GM23338 (cell line): ENCODE measurements around the gene IL17C. TPM values are rescaled to one million over a fixed set of nuclear protein-coding genes. Genes with fewer than 3 reads are reported as not detected.

Experiments used
- ATAC-seq: fragments of 200-7000 bp; cut with Tn5 transposase; 3 replicates; pipeline ENCODE4 v1.9.1; 2020
- DNase-seq: peaks from one replicate; pipeline ENCODE4 v3.0.0-alpha.2; 2015; ENCODE audit warnings: low spot score
- H2AFZ ChIP-seq: fragments of 200-600 bp; sonication (generic); 2 replicates; pipeline ENCODE4 v1.8.0; 2016; ENCODE audit warnings: antibody characterized with exemption, mild to moderate bottlenecking, moderate library complexity
- H3F3A ChIP-seq: fragments of 200-600 bp; sonication (generic); replicated peaks from 2 replicates; pipeline ENCODE4 v1.8.0; 2017; ENCODE audit warnings: antibody characterized with exemption, mixed run types, low read depth
- H3K27ac ChIP-seq: fragments of 200-600 bp; sonication (generic); 2 replicates; pipeline ENCODE4 v1.6.1; 2016; ENCODE audit warnings: low read depth
- H3K27me3 ChIP-seq: fragments of 200-600 bp; sonication (generic); 2 replicates; pipeline ENCODE4 v1.8.0; 2016; ENCODE audit warnings: mild to moderate bottlenecking, mixed run types, moderate library complexity; ENCODE audit not compliant: insufficient read depth
- H3K36me3 ChIP-seq: fragments of 200-600 bp; sonication (generic); 2 replicates; pipeline ENCODE4 v1.8.0; 2016; ENCODE audit warnings: mild to moderate bottlenecking; ENCODE audit not compliant: insufficient read depth
- H3K4me1 ChIP-seq: fragments of 200-600 bp; sonication (generic); 2 replicates; pipeline ENCODE4 v1.8.0; 2016; ENCODE audit warnings: mild to moderate bottlenecking, moderate library complexity; ENCODE audit not compliant: insufficient read depth
- H3K4me2 ChIP-seq: fragments of 200-600 bp; sonication (generic); 2 replicates; pipeline ENCODE4 v1.7.1; 2017; ENCODE audit warnings: mixed run types
- H3K4me3 ChIP-seq: fragments of 200-600 bp; sonication (generic); 2 replicates; pipeline ENCODE4 v1.6.1; 2016; ENCODE audit warnings: mixed run types
- H3K79me2 ChIP-seq: fragments of 200-600 bp; sonication (generic); replicated peaks from 2 replicates; pipeline ENCODE4 v1.8.0; 2017; ENCODE audit warnings: mild to moderate bottlenecking; ENCODE audit not compliant: insufficient read depth
- H3K9me2 ChIP-seq: fragments of 200-600 bp; sonication (generic); 2 replicates; pipeline ENCODE4 v1.8.0; 2017; ENCODE audit not compliant: insufficient read depth
- H4K20me1 ChIP-seq: fragments of 200-600 bp; sonication (generic); replicated peaks from 2 replicates; pipeline ENCODE4 v1.8.0; 2017; ENCODE audit warnings: mild to moderate bottlenecking; ENCODE audit not compliant: insufficient read depth
- H3K27ac Mint-ChIP-seq: 2 replicates; pipeline ENCODE4 v1.8.0; 2020; ENCODE audit warnings: inconsistent platforms, mild to moderate bottlenecking, moderate library complexity, mixed read lengths
- H3K27me3 Mint-ChIP-seq: 3 replicates; pipeline ENCODE4 v1.8.0; 2022; ENCODE audit warnings: low read depth, mild to moderate bottlenecking, moderate library complexity, mixed read lengths, inconsistent platforms; ENCODE audit not compliant: insufficient read depth, poor library complexity
- H3K36me3 Mint-ChIP-seq: 3 replicates; pipeline ENCODE4 v1.8.0; 2021; ENCODE audit warnings: low read depth, mild to moderate bottlenecking, inconsistent platforms, moderate library complexity, mixed read lengths
- H3K4me1 Mint-ChIP-seq: 3 replicates; pipeline ENCODE4 v1.8.0; 2020; ENCODE audit warnings: mild to moderate bottlenecking, inconsistent platforms, mixed read lengths
- H3K4me3 Mint-ChIP-seq: 3 replicates; pipeline ENCODE4 v1.8.0; 2021; ENCODE audit warnings: moderate library complexity, mild to moderate bottlenecking, inconsistent platforms, mixed read lengths
- H3K9me3 Mint-ChIP-seq: 3 replicates; pipeline ENCODE4 v1.8.0; 2020; ENCODE audit warnings: moderate library complexity, mild to moderate bottlenecking, inconsistent platforms, mixed read lengths
- EZH2 ChIP-seq: fragments of 200-600 bp; sonication (generic); IDR thresholded peaks from one replicate; pipeline ENCODE4 v1.8.0; 2017; ENCODE audit warnings: antibody characterized with exemption, mild to moderate bottlenecking, low read depth; ENCODE audit not compliant: unreplicated experiment
- JUNB ChIP-seq: IDR thresholded peaks from one replicate; pipeline ENCODE4 v1.6.1; 2016; ENCODE audit warnings: antibody characterized with exemption; ENCODE audit not compliant: unreplicated experiment
- NANOG ChIP-seq: IDR thresholded peaks from 2 replicates; pipeline ENCODE4 v1.6.1; 2016; ENCODE audit warnings: antibody characterized with exemption, borderline replicate concordance
- POLR2AphosphoS5 ChIP-seq: IDR thresholded peaks from 2 replicates; pipeline ENCODE4 v1.6.1; 2016; ENCODE audit warnings: antibody characterized with exemption, low read depth
- STAT1 ChIP-seq: IDR thresholded peaks from one replicate; pipeline ENCODE4 v1.6.1; 2016; ENCODE audit warnings: antibody characterized with exemption; ENCODE audit not compliant: unreplicated experiment
- ZNF114 ChIP-seq: fragments of 250-450 bp; sonication (Bioruptor Pico); IDR thresholded peaks from 2 replicates; pipeline ENCODE4 v1.5.0; 2020; ENCODE audit warnings: mild to moderate bottlenecking, moderate library complexity
- polyA plus RNA-seq: library from polyadenylated mRNA; unstranded; fragments of >200 nt; fragmentation: Nextera tagmentation; extraction: Ambion mirVana; gene quantifications from 2 replicates; pipeline ENCODE4 v1.2.1, GENCODE V29; 2016
- total RNA-seq: library from RNA; depleted of rRNA; stranded (reverse); fragments of >200 nt; shearing (Covaris generic); gene quantifications from 2 replicates; pipeline ENCODE4 v1.2.3, GENCODE V29; 2014
- TF ChIP-seq, protein P1 (sequence below): fragments of 250-450 bp; sonication (Bioruptor Pico); IDR thresholded peaks from 2 replicates; pipeline ENCODE4 v1.5.0; 2020; ENCODE audit warnings: mild to moderate bottlenecking, moderate library complexity
- TF ChIP-seq, protein P2 (sequence below), 2 experiments: fragments of 200-600 bp in 1 of 2; sonication (generic) in 1 of 2; conservative IDR thresholded peaks; 2 replicates each; pipeline versions ENCODE4 v1.5.1 to v1.6.1; 2016 to 2017; ENCODE audit warnings: antibody characterized with exemption in 2 of 2, low read depth in 2 of 2, mild to moderate bottlenecking in 2 of 2, moderate library complexity in 1 of 2

IL17C gene
- total and polyA plus RNA-seq, 2 experiments from 2014 or later: 2.7 to 3.9 TPM

DNA sequence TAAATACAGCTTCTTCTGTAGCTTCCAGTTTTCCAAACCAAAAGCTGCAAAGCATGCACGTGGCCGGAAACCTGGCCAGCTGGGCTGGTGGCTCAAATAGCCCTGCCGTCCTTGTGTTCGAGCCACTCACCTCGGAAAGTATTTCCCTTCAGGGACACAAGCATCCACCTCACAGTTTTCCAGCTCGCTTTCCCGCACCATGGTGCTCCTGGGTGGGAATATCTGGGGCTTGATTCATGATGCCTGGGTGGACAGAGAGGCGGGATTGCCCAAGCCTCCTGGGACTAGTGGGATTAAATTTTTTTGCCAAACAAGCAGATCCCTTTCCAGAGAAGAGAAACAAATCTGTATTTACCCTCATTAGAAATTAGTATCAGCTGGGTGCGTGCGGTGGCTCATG, 31.6 kb downstream of the IL17C start (continued):
- TF ChIP-seq, protein P1, sequence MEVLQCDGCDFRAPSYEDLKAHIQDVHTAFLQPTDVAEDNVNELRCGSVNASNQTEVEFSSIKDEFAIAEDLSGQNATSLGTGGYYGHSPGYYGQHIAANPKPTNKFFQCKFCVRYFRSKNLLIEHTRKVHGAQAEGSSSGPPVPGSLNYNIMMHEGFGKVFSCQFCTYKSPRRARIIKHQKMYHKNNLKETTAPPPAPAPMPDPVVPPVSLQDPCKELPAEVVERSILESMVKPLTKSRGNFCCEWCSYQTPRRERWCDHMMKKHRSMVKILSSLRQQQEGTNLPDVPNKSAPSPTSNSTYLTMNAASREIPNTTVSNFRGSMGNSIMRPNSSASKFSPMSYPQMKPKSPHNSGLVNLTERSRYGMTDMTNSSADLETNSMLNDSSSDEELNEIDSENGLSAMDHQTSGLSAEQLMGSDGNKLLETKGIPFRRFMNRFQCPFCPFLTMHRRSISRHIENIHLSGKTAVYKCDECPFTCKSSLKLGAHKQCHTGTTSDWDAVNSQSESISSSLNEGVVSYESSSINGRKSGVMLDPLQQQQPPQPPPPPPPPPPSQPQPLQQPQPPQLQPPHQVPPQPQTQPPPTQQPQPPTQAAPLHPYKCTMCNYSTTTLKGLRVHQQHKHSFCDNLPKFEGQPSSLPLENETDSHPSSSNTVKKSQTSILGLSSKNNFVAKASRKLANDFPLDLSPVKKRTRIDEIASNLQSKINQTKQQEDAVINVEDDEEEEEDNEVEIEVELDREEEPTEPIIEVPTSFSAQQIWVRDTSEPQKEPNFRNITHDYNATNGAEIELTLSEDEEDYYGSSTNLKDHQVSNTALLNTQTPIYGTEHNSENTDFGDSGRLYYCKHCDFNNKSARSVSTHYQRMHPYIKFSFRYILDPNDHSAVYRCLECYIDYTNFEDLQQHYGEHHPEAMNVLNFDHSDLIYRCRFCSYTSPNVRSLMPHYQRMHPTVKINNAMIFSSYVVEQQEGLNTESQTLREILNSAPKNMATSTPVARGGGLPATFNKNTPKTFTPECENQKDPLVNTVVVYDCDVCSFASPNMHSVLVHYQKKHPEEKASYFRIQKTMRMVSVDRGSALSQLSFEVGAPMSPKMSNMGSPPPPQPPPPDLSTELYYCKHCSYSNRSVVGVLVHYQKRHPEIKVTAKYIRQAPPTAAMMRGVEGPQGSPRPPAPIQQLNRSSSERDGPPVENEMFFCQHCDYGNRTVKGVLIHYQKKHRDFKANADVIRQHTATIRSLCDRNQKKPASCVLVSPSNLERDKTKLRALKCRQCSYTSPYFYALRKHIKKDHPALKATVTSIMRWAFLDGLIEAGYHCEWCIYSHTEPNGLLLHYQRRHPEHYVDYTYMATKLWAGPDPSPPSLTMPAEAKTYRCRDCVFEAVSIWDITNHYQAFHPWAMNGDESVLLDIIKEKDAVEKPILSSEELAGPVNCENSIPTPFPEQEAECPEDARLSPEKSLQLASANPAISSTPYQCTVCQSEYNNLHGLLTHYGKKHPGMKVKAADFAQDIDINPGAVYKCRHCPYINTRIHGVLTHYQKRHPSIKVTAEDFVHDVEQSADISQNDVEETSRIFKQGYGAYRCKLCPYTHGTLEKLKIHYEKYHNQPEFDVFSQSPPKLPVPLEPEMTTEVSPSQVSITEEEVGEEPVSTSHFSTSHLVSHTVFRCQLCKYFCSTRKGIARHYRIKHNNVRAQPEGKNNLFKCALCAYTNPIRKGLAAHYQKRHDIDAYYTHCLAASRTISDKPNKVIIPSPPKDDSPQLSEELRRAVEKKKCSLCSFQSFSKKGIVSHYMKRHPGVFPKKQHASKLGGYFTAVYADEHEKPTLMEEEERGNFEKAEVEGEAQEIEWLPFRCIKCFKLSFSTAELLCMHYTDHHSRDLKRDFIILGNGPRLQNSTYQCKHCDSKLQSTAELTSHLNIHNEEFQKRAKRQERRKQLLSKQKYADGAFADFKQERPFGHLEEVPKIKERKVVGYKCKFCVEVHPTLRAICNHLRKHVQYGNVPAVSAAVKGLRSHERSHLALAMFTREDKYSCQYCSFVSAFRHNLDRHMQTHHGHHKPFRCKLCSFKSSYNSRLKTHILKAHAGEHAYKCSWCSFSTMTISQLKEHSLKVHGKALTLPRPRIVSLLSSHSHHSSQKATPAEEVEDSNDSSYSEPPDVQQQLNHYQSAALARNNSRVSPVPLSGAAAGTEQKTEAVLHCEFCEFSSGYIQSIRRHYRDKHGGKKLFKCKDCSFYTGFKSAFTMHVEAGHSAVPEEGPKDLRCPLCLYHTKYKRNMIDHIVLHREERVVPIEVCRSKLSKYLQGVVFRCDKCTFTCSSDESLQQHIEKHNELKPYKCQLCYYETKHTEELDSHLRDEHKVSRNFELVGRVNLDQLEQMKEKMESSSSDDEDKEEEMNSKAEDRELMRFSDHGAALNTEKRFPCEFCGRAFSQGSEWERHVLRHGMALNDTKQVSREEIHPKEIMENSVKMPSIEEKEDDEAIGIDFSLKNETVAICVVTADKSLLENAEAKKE: no peak
- TF ChIP-seq, protein P2, sequence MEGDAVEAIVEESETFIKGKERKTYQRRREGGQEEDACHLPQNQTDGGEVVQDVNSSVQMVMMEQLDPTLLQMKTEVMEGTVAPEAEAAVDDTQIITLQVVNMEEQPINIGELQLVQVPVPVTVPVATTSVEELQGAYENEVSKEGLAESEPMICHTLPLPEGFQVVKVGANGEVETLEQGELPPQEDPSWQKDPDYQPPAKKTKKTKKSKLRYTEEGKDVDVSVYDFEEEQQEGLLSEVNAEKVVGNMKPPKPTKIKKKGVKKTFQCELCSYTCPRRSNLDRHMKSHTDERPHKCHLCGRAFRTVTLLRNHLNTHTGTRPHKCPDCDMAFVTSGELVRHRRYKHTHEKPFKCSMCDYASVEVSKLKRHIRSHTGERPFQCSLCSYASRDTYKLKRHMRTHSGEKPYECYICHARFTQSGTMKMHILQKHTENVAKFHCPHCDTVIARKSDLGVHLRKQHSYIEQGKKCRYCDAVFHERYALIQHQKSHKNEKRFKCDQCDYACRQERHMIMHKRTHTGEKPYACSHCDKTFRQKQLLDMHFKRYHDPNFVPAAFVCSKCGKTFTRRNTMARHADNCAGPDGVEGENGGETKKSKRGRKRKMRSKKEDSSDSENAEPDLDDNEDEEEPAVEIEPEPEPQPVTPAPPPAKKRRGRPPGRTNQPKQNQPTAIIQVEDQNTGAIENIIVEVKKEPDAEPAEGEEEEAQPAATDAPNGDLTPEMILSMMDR (conservative IDR thresholded peaks at IDR 0.05; ENCODE audit: low read depth in 2 of 2): no peak
- TF ChIP-seq ZNF114: no peak

DNA sequence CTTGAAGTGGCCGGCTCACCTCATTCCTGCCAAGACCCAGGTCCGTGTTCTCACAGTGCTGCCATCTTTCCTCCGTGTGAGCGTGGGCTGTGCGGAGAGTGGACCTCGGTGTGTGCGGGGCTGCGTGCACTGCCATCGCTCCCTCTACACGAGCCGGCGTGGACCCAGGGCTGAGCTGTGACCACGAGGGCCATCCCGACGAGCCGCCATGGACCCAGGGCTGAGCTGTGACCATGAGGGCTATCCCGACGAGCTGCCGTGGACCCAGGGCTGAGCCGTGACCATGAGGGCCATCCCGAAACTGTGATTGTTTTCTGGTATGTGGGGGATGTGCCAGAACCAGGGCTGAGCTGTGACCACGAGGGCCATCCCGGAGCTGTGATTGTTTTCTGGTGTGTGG, 33.4 kb downstream of the IL17C start:
- no peak overlapping the region for H3K4me2 ChIP-seq
- H3K27ac ChIP-seq: no peak overlapping the region
- peaks cover 20% of the 10 kb centered on the region for H3K27me3 Mint-ChIP-seq
- H3F3A ChIP-seq: 0 out of 2 replicates have a peak, but pooled peaks cover 11% of the 10 kb centered on the region
- peaks cover 5% of the 10 kb centered on the region; the same call in 1 of the 2 replicates for H3K4me1 ChIP-seq
- DNase-seq (no peak), ATAC-seq (no peak)
- H3K36me3 ChIP-seq: no peaks in the 10 kb centered on the region; the same call in 1 of the 2 replicates
- no peak overlapping the region; the same call in 1 of the 2 replicates for H3K27ac Mint-ChIP-seq
- H3K9me3 Mint-ChIP-seq: peaks cover 14% of the 10 kb centered on the region
- H3K36me3 Mint-ChIP-seq: peaks cover 16% of the 10 kb centered on the region
- H3K9me2 ChIP-seq: no peaks in the 10 kb centered on the region
- peaks cover 6% of the 10 kb centered on the region; the same call in 2 of the 3 replicates for H3K4me1 Mint-ChIP-seq
- no peak overlapping the region for H3K4me3 Mint-ChIP-seq
- no peak overlapping the region for H2AFZ ChIP-seq
- no peaks in the 10 kb centered on the region; the same call in 1 of the 2 replicates for H4K20me1 ChIP-seq
- H3K4me3 ChIP-seq: no peak overlapping the region
- H3K79me2 ChIP-seq: no peaks in the 10 kb centered on the region
- no peaks in the 10 kb centered on the region for H3K27me3 ChIP-seq
- TF ChIP-seq ZNF114 (no peak), JUNB (no peak), NANOG (no peak), POLR2AphosphoS5 (no peak), EZH2 (no peak), STAT1 (no peak)
- TF ChIP-seq, protein P1: no peak
